T-helper 17 cell (primary cell): ENCODE data around the gene EEA1. TPM values are rescaled to one million over a fixed set of nuclear protein-coding genes. Genes with fewer than 3 reads are reported as not detected.
"Not testable (repeated sequence)": the region's sequence is repeated elsewhere in the genome, so short reads cannot be mapped to it uniquely, and the experiment has no call there.

ENCODE experiments used
- ATAC-seq: fragments of 150-1000 bp; cut with Tn5 transposase; 2 replicates; pipeline ENCODE4 v1.10.0; 2021; ENCODE audit warnings: mild to moderate bottlenecking, moderate library complexity
- DNase-seq, 3 donors: peaks; one replicate each; pipeline versions ENCODE4 v3.0.0 to v3.0.0-alpha.2; 2020 to 2021
- H3K9me3 ChIP-seq: one replicate; pipeline ENCODE4 v1.7.0; 2013; ENCODE audit warnings: low read length, mild to moderate bottlenecking; ENCODE audit not compliant: control insufficient read depth, poor library complexity, severe bottlenecking
- H3K27ac Mint-ChIP-seq: one replicate; pipeline ENCODE4 v1.8.0; 2022; ENCODE audit warnings: mild to moderate bottlenecking, moderate library complexity, mixed read lengths
- H3K27me3 Mint-ChIP-seq: one replicate; pipeline ENCODE4 v1.8.0; 2022; ENCODE audit warnings: mixed read lengths
- H3K36me3 Mint-ChIP-seq: one replicate; pipeline ENCODE4 v1.8.0; 2022; ENCODE audit warnings: low read depth, mixed read lengths
- H3K4me1 Mint-ChIP-seq: one replicate; pipeline ENCODE4 v1.8.0; 2022; ENCODE audit warnings: mild to moderate bottlenecking, mixed read lengths
- H3K4me3 Mint-ChIP-seq: one replicate; pipeline ENCODE4 v1.8.0; 2022; ENCODE audit warnings: mild to moderate bottlenecking, moderate library complexity, mixed read lengths
- total RNA-seq, 4 donors: library from RNA in 2 of 4; stranded (reverse) in 2 of 4; gene quantifications; one replicate each; pipeline ENCODE4 v1.2.3 and lab custom pipeline; 2022 to 2026

EEA1 gene
- total RNA-seq (10 to 100 TPM; 13.2 to 16.1 TPM), total RNA-seq (lab: John Stamatoyannopoulos, UW) (42.3 to 47.2 reads per million in 2 donors)

- Mint-ChIP-seq H3K27ac (peak within 1 kb of the TSS; percentile 91), H3K27me3 (no peaks in the 10 kb centered on the region), H3K4me3 (peak within 1 kb of the TSS; percentile 90), H3K36me3 (no peaks in the 10 kb centered on the region), H3K4me1 (peaks cover 26% of the 10 kb centered on the region)
- DNase-seq (peak; percentile 88 to 93 (median 92)), ATAC-seq (peak; percentile 88)
- H3K9me3 ChIP-seq, result no peaks in the 10 kb centered on the region
Observed at GRCh38 chr12:92928962-92929915, at the start of gene EEA1. TSS of gene EEA1 (minus strand) at chr12:92929295. CDS start at chr12:92929066, 229 bp downstream.

DNA sequence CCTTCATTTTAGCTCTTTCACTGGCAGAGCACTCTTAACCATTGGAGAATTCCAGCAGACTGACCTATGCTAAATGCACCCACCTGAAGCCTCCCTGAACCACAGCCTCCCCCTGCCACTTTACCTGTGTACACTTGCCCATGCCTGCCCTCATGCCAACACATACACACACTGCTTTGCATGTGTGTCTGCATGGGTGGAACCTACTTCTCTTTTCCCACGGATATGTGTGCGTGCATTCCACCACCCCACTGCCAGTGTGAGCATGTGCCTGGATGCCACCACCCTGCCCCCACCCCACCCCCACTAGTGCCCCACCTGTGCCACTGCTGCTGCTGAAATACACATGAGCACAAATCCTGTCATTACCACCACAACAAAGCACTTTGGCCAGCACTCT, 49.5 kb upstream of the EEA1 start:
- ATAC-seq (no peak), DNase-seq (no peak)
- Mint-ChIP-seq H3K36me3 (no peaks in the 10 kb centered on the region), H3K27ac (no peak overlapping the region), H3K27me3 (peaks cover 15% of the 10 kb centered on the region), H3K4me1 (peaks cover 2% of the 10 kb centered on the region), H3K4me3 (no peak overlapping the region)
- H3K9me3 ChIP-seq, result peaks cover 3% of the 10 kb centered on the region

GRCh38 chr12:92977326-92977725, 48.2 kb upstream of the EEA1 start:
- H3K9me3 ChIP-seq, result peaks cover 3% of the 10 kb centered on the region
- ATAC-seq, result no peak
- peaks cover 2% of the 10 kb centered on the region for H3K4me1 Mint-ChIP-seq
- no peak overlapping the region for H3K4me3 Mint-ChIP-seq
- H3K27ac Mint-ChIP-seq, result no peak overlapping the region
- H3K27me3 Mint-ChIP-seq, result peaks cover 19% of the 10 kb centered on the region
- DNase-seq, result no peak
- no peaks in the 10 kb centered on the region for H3K36me3 Mint-ChIP-seq

DNA sequence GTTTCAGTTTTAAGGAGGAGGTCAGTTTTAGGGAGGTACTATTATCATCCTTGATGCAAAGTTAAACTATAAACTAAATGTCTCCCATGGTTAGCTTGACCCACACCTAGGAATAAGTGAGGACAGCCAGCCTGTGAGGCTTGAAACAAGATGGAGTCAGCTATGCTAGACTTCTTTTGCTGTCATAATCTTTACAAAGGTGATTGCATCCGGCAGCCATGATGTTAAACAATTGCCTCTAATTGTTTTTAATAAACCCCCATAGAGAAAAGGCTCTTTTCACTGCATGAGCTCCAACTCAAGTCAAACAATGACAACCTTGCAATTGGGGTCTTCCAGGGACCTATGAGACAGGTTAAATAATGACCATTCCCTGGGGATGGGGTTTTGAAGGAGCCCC, 45.7 kb upstream of the EEA1 start:
- no peaks in the 10 kb centered on the region for H3K9me3 ChIP-seq
- H3K27ac Mint-ChIP-seq, result no peak overlapping the region
- H3K27me3 Mint-ChIP-seq, result peaks cover 30% of the 10 kb centered on the region
- no peak overlapping the region for H3K4me3 Mint-ChIP-seq
- ATAC-seq, result no peak
- no peak for DNase-seq
- H3K36me3 Mint-ChIP-seq, result no peaks in the 10 kb centered on the region
- H3K4me1 Mint-ChIP-seq, result peaks cover 2% of the 10 kb centered on the region

DNA sequence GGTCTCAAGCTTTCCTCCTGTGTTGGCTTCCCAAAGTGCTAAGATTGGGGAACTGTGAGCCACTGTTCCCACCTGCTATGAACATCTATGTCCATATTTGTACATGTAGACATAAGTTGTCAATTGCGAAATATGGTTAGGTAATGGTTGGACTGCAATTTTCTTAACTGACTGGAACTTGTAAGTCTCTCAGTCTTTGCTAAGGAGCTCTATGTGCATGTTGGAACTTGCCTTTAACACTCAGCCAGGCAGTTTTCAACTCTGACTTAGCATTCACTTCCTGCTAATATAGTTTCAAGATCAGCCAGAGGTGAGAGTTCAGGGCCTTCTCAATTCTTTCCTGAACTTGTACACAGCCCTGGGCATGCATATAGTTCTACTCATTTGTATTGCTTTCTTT, 44.5 kb upstream of the EEA1 start:
- Mint-ChIP-seq H3K36me3 (no peaks in the 10 kb centered on the region), H3K4me1 (peaks cover 4% of the 10 kb centered on the region), H3K27ac (no peak overlapping the region), H3K27me3 (peaks cover 30% of the 10 kb centered on the region), H3K4me3 (no peak overlapping the region)
- H3K9me3 ChIP-seq, result no peaks in the 10 kb centered on the region
- ATAC-seq (no peak), DNase-seq (no peak)

- no peak for DNase-seq
- Mint-ChIP-seq H3K27ac (no peak overlapping the region), H3K4me1 (peaks cover 10% of the 10 kb centered on the region), H3K4me3 (no peak overlapping the region), H3K36me3 (no peaks in the 10 kb centered on the region), H3K27me3 (peaks cover 23% of the 10 kb centered on the region)
- ATAC-seq, result no peak
- no peaks in the 10 kb centered on the region for H3K9me3 ChIP-seq
Observed at GRCh38 chr12:92971859-92972524, 42.9 kb upstream of the EEA1 start.

- ATAC-seq, result no peak
- Mint-ChIP-seq H3K4me1 (peaks cover 10% of the 10 kb centered on the region), H3K4me3 (no peak overlapping the region), H3K27me3 (peaks cover 15% of the 10 kb centered on the region), H3K27ac (no peak overlapping the region), H3K36me3 (no peaks in the 10 kb centered on the region)
- no peaks in the 10 kb centered on the region for H3K9me3 ChIP-seq
- no peak for DNase-seq
Observed at GRCh38 chr12:92968176-92968813, 39.2 kb upstream of the EEA1 start.

DNA sequence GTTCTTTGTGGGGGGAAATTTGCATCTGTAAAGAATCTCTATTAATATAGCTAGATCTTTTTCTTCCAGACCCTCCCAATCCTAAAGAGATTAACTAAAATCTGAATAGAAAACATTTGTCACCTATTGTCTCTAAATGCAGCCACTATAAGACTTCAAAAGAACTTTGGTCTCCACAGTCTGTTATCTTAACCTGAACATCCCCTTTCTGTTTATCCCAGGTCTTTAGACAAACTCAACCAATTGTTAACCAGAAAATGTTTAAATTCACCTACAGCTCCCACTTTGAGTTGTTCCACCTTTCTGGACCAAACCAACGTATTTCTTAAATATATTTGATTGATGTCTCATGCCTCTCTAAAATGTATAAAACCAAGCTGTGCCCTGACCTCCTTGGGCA, 35.3 kb upstream of the EEA1 start:
- not testable (repeated sequence) for DNase-seq

DNA sequence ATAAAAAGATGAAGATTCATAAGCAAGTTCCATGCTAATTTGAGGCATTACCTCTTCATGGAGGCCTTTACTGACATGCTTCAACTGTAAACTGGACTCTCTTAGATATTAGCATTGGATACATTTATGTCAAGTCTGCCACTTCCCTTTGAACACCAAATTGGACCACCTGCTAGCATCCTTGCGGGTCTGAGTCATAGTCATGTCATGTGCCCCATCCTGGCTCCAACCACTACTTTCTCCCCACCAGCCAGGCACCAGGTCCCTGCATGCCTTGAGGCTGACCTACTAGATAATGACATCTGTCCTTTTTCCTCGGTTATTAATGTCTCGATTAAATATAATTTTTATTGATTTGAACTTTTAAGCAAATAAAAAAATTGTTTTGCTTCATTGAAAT, 32.9 kb upstream of the EEA1 start:
- H3K9me3 ChIP-seq, result no peaks in the 10 kb centered on the region
- DNase-seq (no peak), ATAC-seq (no peak)
- no peak overlapping the region for H3K27ac Mint-ChIP-seq
- H3K4me1 Mint-ChIP-seq, result no peaks in the 10 kb centered on the region
- no peak overlapping the region for H3K4me3 Mint-ChIP-seq
- no peaks in the 10 kb centered on the region for H3K27me3 Mint-ChIP-seq
- peaks cover 3% of the 10 kb centered on the region for H3K36me3 Mint-ChIP-seq

More for the DNA sequence above, 35.3 kb upstream of the EEA1 start:
- not testable (repeated sequence) for ATAC-seq, H3K9me3 ChIP-seq, H3K27ac Mint-ChIP-seq, H3K4me3 Mint-ChIP-seq, H3K36me3 Mint-ChIP-seq, H3K27me3 Mint-ChIP-seq
- peaks cover 10% of the 10 kb centered on the region for H3K4me1 Mint-ChIP-seq

GRCh38 chr12:92955997-92956663, 27.0 kb upstream of the EEA1 start:
- H3K27me3 Mint-ChIP-seq, result no peaks in the 10 kb centered on the region
- no peaks in the 10 kb centered on the region for H3K4me1 Mint-ChIP-seq
- H3K9me3 ChIP-seq, result no peaks in the 10 kb centered on the region
- ATAC-seq (no peak), DNase-seq (no peak)
- peaks cover 6% of the 10 kb centered on the region for H3K36me3 Mint-ChIP-seq
- H3K4me3 Mint-ChIP-seq, result no peak overlapping the region
- H3K27ac Mint-ChIP-seq, result no peak overlapping the region

- Mint-ChIP-seq H3K4me3 (no peak overlapping the region), H3K27me3 (peaks cover 4% of the 10 kb centered on the region), H3K27ac (no peak overlapping the region), H3K4me1 (no peaks in the 10 kb centered on the region), H3K36me3 (peaks cover 8% of the 10 kb centered on the region)
- DNase-seq (no peak), ATAC-seq (no peak)
- H3K9me3 ChIP-seq, result no peaks in the 10 kb centered on the region
Observed at GRCh38 chr12:92953747-92954146, 24.7 kb upstream of the EEA1 start.

GRCh38 chr12:92952394-92952793, 23.3 kb upstream of the EEA1 start:
- no peaks in the 10 kb centered on the region for H3K9me3 ChIP-seq
- H3K27ac Mint-ChIP-seq, result no peak overlapping the region
- H3K4me3 Mint-ChIP-seq, result no peak overlapping the region
- H3K36me3 Mint-ChIP-seq, result peaks cover 8% of the 10 kb centered on the region
- DNase-seq, result no peak
- no peak for ATAC-seq
- peaks cover 8% of the 10 kb centered on the region for H3K27me3 Mint-ChIP-seq
- H3K4me1 Mint-ChIP-seq, result no peaks in the 10 kb centered on the region

DNA sequence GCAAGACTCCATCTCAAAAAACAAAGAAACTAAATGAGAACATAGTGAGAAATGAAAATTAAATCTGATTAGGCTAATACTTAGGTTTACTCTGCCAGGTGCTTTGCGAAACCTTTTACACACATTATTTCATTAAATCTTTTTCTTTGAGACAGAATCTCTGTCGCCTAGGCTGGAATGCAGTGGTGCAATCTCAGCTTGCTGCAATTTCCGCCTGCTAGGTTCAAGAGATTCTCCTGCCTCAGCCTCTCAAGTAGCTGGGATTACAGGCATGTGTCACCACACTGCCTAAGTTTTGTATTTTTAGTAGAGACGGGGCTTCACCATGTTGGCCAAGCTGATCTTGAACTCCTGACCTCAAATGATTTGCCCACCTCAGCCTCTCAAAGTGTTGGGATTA, 21.9 kb upstream of the EEA1 start:
- Mint-ChIP-seq H3K4me1 (no peaks in the 10 kb centered on the region), H3K36me3 (peaks cover 2% of the 10 kb centered on the region), H3K27ac (no peak overlapping the region), H3K27me3 (peaks cover 9% of the 10 kb centered on the region), H3K4me3 (no peak overlapping the region)
- DNase-seq, result no peak
- H3K9me3 ChIP-seq, result no peaks in the 10 kb centered on the region
- ATAC-seq, result no peak
